OCI-M2 (cell line): ENCODE results near the gene LRRC43.
"Not testable (repeated sequence)": the region's sequence is repeated elsewhere in the genome, so short reads cannot be mapped to it uniquely, and the experiment has no call there.

Experiments
- DNase-seq: peaks from one replicate; lab custom pipeline; 2025; ENCODE audit not compliant: unreplicated experiment; lab: John Stamatoyannopoulos, UW

The LRRC43 gene

GRCh38 chr12:122152754-122153153 lies 30.2 kb upstream of the LRRC43 start:
- no peak for DNase-seq

- no peak for DNase-seq
These were observed 27.2 kb upstream of the LRRC43 start for GRCh38 chr12:122155705-122156104.

- no peak for DNase-seq
These were observed 24.1 kb upstream of the LRRC43 start for GRCh38 chr12:122158700-122159285.

- no peak for DNase-seq
These were observed 23.0 kb upstream of the LRRC43 start for GRCh38 chr12:122159882-122160281.

- DNase-seq: no peak
These were observed 22.2 kb upstream of the LRRC43 start for GRCh38 chr12:122160761-122161160.

GRCh38 chr12:122161682-122162081 lies 21.2 kb upstream of the LRRC43 start:
- no peak for DNase-seq

- DNase-seq: no peak
These were observed 19.9 kb upstream of the LRRC43 start for GRCh38 chr12:122162976-122163375.

GRCh38 chr12:122166422-122167349 lies 16.2 kb upstream of the LRRC43 start:
- DNase-seq: no peak

- no peak for DNase-seq
These were observed 15.5 kb upstream of the LRRC43 start for GRCh38 chr12:122167356-122167925.

- no peak for DNase-seq
These were observed 14.4 kb upstream of the LRRC43 start for GRCh38 chr12:122168492-122168891.

- DNase-seq: no peak
These were observed 11.5 kb upstream of the LRRC43 start for GRCh38 chr12:122171399-122171798.

GRCh38 chr12:122172262-122172939 lies 10.5 kb upstream of the LRRC43 start:
- no peak for DNase-seq

GRCh38 chr12:122174155-122174845 lies 8.6 kb upstream of the LRRC43 start, which contains the start of gene IL31:
Gene IL31 (minus strand): TSS chr12:122174221. CDS start chr12:122174172, 49 bp downstream.
- DNase-seq: no peak

GRCh38 chr12:122176473-122176872 lies 6.5 kb upstream of the LRRC43 start:
- DNase-seq: not testable (repeated sequence)

GRCh38 chr12:122183588-122183940 lies 641 bp downstream of the LRRC43 start:
- DNase-seq: no peak

GRCh38 chr12:122184517-122184916 lies 1.6 kb downstream of the LRRC43 start:
- DNase-seq: no peak

- DNase-seq: no peak
These were observed 2.2 kb downstream of the LRRC43 start for GRCh38 chr12:122185079-122185478.

- DNase-seq: no peak
These were observed 2.7 kb downstream of the LRRC43 start for GRCh38 chr12:122185494-122186082.

- no peak for DNase-seq
These were observed 4.5 kb downstream of the LRRC43 start for GRCh38 chr12:122187466-122187865.

- DNase-seq: no peak
These were observed 6.9 kb downstream of the LRRC43 start for GRCh38 chr12:122189626-122190475.
